ENCODE results near the gene OXER1. TPM values are rescaled to one million over a fixed set of nuclear protein-coding genes. Genes with fewer than 3 reads are reported as not detected.

OXER1 gene
- total RNA-seq, 1 donor from 2014 or later = 0.75 TPM

GRCh38 chr2:42792583-42793333 is 28.8 kb upstream of the OXER1 start, which contains the start of gene HAAO:
HAAO (minus strand) TSS chr2:42792583; CDS start chr2:42792536, 47 bp downstream.
- peak within 1 kb of the TSS; percentile 43 for H3K4me3 ChIP-seq (ENCODE audit: low read depth, low read length)
- H3K36me3 ChIP-seq (ENCODE audit: control insufficient read depth, insufficient read depth, low read length) = no peaks in the 10 kb centered on the region
- no peak for DNase-seq (ENCODE audit: low read depth)
- no peak for TF ChIP-seq CTCF (IDR thresholded peaks at IDR 0.05; ENCODE audit: insufficient read depth, low read length, poor library complexity, severe bottlenecking)
- H3K27me3 ChIP-seq (ENCODE audit: control insufficient read depth, insufficient read depth, low read length) = peaks cover 14% of the 10 kb centered on the region

DNA sequence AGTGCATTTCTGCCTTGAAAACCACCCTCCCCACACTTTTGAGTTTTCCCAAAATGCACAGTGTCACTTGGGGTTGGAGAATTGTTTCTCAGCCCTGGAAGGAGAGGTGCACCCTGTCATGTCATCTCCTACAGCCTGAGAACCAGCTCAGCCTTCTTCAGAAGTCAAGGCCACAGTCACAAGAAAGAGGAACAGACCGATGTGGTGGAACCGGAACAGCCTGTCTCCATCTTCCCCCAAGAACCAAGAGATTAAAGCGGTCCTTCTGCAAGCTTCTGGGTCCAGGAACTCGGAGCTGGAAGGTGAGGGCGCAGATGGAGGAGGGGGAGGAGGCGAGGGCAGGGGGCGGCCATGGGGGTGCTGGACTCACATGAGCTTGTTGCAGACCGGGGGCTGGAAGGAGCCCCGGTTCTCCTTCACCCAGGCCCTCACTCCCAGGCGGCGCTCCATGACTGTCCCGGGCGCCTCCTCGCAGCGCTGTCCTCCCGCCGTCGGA is 28.2 kb upstream of the OXER1 start:
- Histone ChIP-seq H3K27me3 (ENCODE audit: control insufficient read depth, insufficient read depth, low read length) (peaks cover 14% of the 10 kb centered on the region), H3K36me3 (ENCODE audit: control insufficient read depth, insufficient read depth, low read length) (no peaks in the 10 kb centered on the region), H3K4me3 (ENCODE audit: low read depth, low read length) (peak overlapping the region; percentile 43)
- no peak for TF ChIP-seq CTCF (IDR thresholded peaks at IDR 0.05; ENCODE audit: insufficient read depth, low read length, poor library complexity, severe bottlenecking)
- DNase-seq (ENCODE audit: low read depth) = no peak

GRCh38 chr2:42791606-42792005 is 27.7 kb upstream of the OXER1 start:
- peaks cover 14% of the 10 kb centered on the region for H3K27me3 ChIP-seq (ENCODE audit: control insufficient read depth, insufficient read depth, low read length)
- no peak for DNase-seq (ENCODE audit: low read depth)
- no peak overlapping the region for H3K4me3 ChIP-seq (ENCODE audit: low read depth, low read length)
- no peaks in the 10 kb centered on the region for H3K36me3 ChIP-seq (ENCODE audit: control insufficient read depth, insufficient read depth, low read length)
- no peak for TF ChIP-seq CTCF (IDR thresholded peaks at IDR 0.05; ENCODE audit: insufficient read depth, low read length, poor library complexity, severe bottlenecking)

GRCh38 chr2:42789751-42790150 is 25.8 kb upstream of the OXER1 start:
- Histone ChIP-seq H3K36me3 (ENCODE audit: control insufficient read depth, insufficient read depth, low read length) (no peaks in the 10 kb centered on the region), H3K27me3 (ENCODE audit: control insufficient read depth, insufficient read depth, low read length) (peaks cover 14% of the 10 kb centered on the region), H3K4me3 (ENCODE audit: low read depth, low read length) (no peak overlapping the region)
- TF ChIP-seq CTCF (IDR thresholded peaks at IDR 0.05; ENCODE audit: insufficient read depth, low read length, poor library complexity, severe bottlenecking) = no peak
- no peak for DNase-seq (ENCODE audit: low read depth)

GRCh38 chr2:42788882-42789281 is 24.9 kb upstream of the OXER1 start:
- TF ChIP-seq CTCF (IDR thresholded peaks at IDR 0.05; ENCODE audit: insufficient read depth, low read length, poor library complexity, severe bottlenecking) = no peak

GRCh38 chr2:42788478-42788793 is 24.5 kb upstream of the OXER1 start:
- no peaks in the 10 kb centered on the region for H3K36me3 ChIP-seq (ENCODE audit: control insufficient read depth, insufficient read depth, low read length)
- DNase-seq (ENCODE audit: low read depth) = no peak
- no peak for TF ChIP-seq CTCF (IDR thresholded peaks at IDR 0.05; ENCODE audit: insufficient read depth, low read length, poor library complexity, severe bottlenecking)
- peaks cover 14% of the 10 kb centered on the region for H3K27me3 ChIP-seq (ENCODE audit: control insufficient read depth, insufficient read depth, low read length)
- H3K4me3 ChIP-seq (ENCODE audit: low read depth, low read length) = no peak overlapping the region

More at GRCh38 chr2:42788882-42789281, 24.9 kb upstream of the OXER1 start:
- DNase-seq (ENCODE audit: low read depth) = no peak
- no peaks in the 10 kb centered on the region for H3K36me3 ChIP-seq (ENCODE audit: control insufficient read depth, insufficient read depth, low read length)
- H3K27me3 ChIP-seq (ENCODE audit: control insufficient read depth, insufficient read depth, low read length) = peaks cover 14% of the 10 kb centered on the region
- no peak overlapping the region for H3K4me3 ChIP-seq (ENCODE audit: low read depth, low read length)

Data from kidney epithelial cell (primary cell).